OCI-LY3 (cell line): ENCODE results near the gene IRAK2.

Experiments used
- EZH2phosphoT487 ChIP-seq: fragments of 200-600 bp; shearing (Covaris generic); IDR thresholded peaks from 2 replicates; pipeline ENCODE4 v1.6.1; 2018; ENCODE audit warnings: antibody characterized with exemption, mixed run types, low read depth
- TF ChIP-seq, protein P1 (sequence below): fragments of 200-600, 300-600 bp; sonication (generic); IDR thresholded peaks from 2 replicates; pipeline ENCODE4 v1.5.1; 2014; ENCODE audit warnings: antibody characterized with exemption, low read length, low read depth

- TF ChIP-seq, protein P1, sequence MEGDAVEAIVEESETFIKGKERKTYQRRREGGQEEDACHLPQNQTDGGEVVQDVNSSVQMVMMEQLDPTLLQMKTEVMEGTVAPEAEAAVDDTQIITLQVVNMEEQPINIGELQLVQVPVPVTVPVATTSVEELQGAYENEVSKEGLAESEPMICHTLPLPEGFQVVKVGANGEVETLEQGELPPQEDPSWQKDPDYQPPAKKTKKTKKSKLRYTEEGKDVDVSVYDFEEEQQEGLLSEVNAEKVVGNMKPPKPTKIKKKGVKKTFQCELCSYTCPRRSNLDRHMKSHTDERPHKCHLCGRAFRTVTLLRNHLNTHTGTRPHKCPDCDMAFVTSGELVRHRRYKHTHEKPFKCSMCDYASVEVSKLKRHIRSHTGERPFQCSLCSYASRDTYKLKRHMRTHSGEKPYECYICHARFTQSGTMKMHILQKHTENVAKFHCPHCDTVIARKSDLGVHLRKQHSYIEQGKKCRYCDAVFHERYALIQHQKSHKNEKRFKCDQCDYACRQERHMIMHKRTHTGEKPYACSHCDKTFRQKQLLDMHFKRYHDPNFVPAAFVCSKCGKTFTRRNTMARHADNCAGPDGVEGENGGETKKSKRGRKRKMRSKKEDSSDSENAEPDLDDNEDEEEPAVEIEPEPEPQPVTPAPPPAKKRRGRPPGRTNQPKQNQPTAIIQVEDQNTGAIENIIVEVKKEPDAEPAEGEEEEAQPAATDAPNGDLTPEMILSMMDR, result no peak
- TF ChIP-seq EZH2phosphoT487, result no peak
Observed at GRCh38 chr3:10291641-10292040, 126.9 kb downstream of the IRAK2 start.
